Measurements from ENCODE around the gene GPR137.

DNA sequence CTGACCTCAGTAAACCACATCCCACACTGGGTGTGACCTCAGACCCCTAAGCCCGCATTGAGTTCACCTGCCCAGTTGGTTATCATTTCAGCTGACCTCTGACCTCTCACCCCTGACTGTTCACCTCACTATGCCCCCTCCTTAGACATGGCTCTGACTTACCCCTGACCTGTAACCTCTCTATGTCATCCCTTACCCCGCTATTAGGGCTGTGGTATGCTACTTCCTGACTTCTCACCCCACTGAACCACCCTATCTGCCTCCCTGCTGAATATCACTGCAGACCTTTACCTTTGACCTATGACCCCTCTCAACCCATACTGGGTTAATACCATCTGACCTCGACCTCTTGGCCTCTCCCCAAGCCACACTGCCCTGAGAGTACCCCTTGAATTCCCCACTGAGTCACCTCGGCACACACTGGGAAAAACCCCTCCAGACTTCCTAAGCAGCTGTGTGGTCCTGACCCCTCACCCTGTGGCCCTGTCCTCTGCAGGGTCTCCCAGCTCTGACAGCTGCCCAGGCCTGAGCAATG, 26.0 kb upstream of the GPR137 start:
- no peak for TF ChIP-seq EZH2 (IDR thresholded peaks at IDR 0.05; ENCODE audit: borderline replicate concordance)
- TF ChIP-seq, protein P1, sequence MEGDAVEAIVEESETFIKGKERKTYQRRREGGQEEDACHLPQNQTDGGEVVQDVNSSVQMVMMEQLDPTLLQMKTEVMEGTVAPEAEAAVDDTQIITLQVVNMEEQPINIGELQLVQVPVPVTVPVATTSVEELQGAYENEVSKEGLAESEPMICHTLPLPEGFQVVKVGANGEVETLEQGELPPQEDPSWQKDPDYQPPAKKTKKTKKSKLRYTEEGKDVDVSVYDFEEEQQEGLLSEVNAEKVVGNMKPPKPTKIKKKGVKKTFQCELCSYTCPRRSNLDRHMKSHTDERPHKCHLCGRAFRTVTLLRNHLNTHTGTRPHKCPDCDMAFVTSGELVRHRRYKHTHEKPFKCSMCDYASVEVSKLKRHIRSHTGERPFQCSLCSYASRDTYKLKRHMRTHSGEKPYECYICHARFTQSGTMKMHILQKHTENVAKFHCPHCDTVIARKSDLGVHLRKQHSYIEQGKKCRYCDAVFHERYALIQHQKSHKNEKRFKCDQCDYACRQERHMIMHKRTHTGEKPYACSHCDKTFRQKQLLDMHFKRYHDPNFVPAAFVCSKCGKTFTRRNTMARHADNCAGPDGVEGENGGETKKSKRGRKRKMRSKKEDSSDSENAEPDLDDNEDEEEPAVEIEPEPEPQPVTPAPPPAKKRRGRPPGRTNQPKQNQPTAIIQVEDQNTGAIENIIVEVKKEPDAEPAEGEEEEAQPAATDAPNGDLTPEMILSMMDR (IDR thresholded peaks at IDR 0.05; ENCODE audit: poor library complexity): no peak
- TF ChIP-seq EZH2phosphoT487 (IDR thresholded peaks at IDR 0.05; ENCODE audit: low read depth, severe bottlenecking, unreplicated experiment): no peak

Measured in hepatocyte (in vitro differentiated cells).